Mesenchymal stem cell (in vitro differentiated cells and primary cell): ENCODE results near the gene NOC4L.
"Not testable (repeated sequence)": the region's sequence is repeated elsewhere in the genome, so short reads cannot be mapped to it uniquely, and the experiment has no call there.

ENCODE experiments used
- DNase-seq: peaks from one replicate; pipeline ENCODE4 v3.0.0-alpha.2; 2013
- H2AFZ ChIP-seq: one replicate; pipeline ENCODE4 v1.6.1; 2013; ENCODE audit warnings: low read depth, mild to moderate bottlenecking, control low read depth, inconsistent platforms, low read length, moderate library complexity
- H2AK5ac ChIP-seq: 2 replicates; pipeline ENCODE4 v1.6.1; 2013; ENCODE audit warnings: low read length, moderate library complexity, mild to moderate bottlenecking, inconsistent platforms; ENCODE audit not compliant: severe bottlenecking
- H2BK120ac ChIP-seq: one replicate; pipeline ENCODE4 v1.6.1; 2013; ENCODE audit warnings: low read depth, mild to moderate bottlenecking, inconsistent platforms, low read length, moderate library complexity
- H2BK12ac ChIP-seq, 2 experiments: one replicate each; pipeline ENCODE4 v1.6.1; 2013; ENCODE audit warnings: inconsistent platforms in 2 of 2, low read length in 2 of 2, mild to moderate bottlenecking in 2 of 2, moderate library complexity in 2 of 2, control low read depth in 1 of 2
- H2BK15ac ChIP-seq: one replicate; pipeline ENCODE4 v1.6.1; 2013; ENCODE audit warnings: mild to moderate bottlenecking, low read depth, inconsistent platforms; ENCODE audit not compliant: poor library complexity, severe bottlenecking
- H2BK5ac ChIP-seq: 2 replicates; pipeline ENCODE4 v1.6.1; 2013; ENCODE audit warnings: low read depth, mild to moderate bottlenecking, low read length, control low read depth, inconsistent platforms; ENCODE audit not compliant: poor library complexity, severe bottlenecking
- H3K14ac ChIP-seq, 2 experiments: one replicate each; pipeline ENCODE4 v1.6.1; 2013; ENCODE audit warnings: inconsistent platforms in 2 of 2, low read length in 2 of 2, control low read depth in 1 of 2, mild to moderate bottlenecking in 1 of 2, moderate library complexity in 1 of 2
- H3K18ac ChIP-seq, 2 experiments: one replicate each; pipeline ENCODE4 v1.6.1; 2013; ENCODE audit warnings: inconsistent platforms in 2 of 2, low read length in 2 of 2, control low read depth in 1 of 2, low read depth in 1 of 2, mild to moderate bottlenecking in 1 of 2
- H3K23ac ChIP-seq, 2 experiments: one replicate each; pipeline ENCODE4 v1.6.1; 2013; ENCODE audit warnings: inconsistent platforms in 2 of 2, low read length in 2 of 2, mild to moderate bottlenecking in 2 of 2, moderate library complexity in 2 of 2, control low read depth in 1 of 2
- H3K27ac ChIP-seq: 2 replicates; pipeline ENCODE4 v1.5.1; 2013; ENCODE audit warnings: mild to moderate bottlenecking, moderate library complexity, low read length, control low read depth, inconsistent platforms; ENCODE audit not compliant: poor library complexity, severe bottlenecking
- H3K27me3 ChIP-seq, 2 experiments: 2 replicates each; pipeline versions ENCODE4 v1.6.1 to v1.7.0; 2013; ENCODE audit warnings: low read length in 2 of 2, mild to moderate bottlenecking in 2 of 2, moderate library complexity in 2 of 2, control low read depth in 1 of 2, inconsistent platforms in 1 of 2; ENCODE audit not compliant: control insufficient read depth in 1 of 2, insufficient read depth in 1 of 2
- H3K36me3 ChIP-seq, 2 experiments: 2 replicates each; pipeline versions ENCODE4 v1.6.1 to v1.7.0; 2013; ENCODE audit warnings: low read length in 2 of 2, control low read depth in 1 of 2, inconsistent platforms in 1 of 2, low read depth in 1 of 2, mild to moderate bottlenecking in 1 of 2; ENCODE audit not compliant: insufficient read depth in 2 of 2, control insufficient read depth in 1 of 2
- H3K4ac ChIP-seq, 2 experiments: one replicate each; pipeline ENCODE4 v1.6.1; 2013; ENCODE audit warnings: inconsistent platforms in 2 of 2, low read length in 2 of 2, mild to moderate bottlenecking in 2 of 2, moderate library complexity in 2 of 2, control low read depth in 1 of 2, low read depth in 1 of 2
- H3K4me1 ChIP-seq: 2 replicates; pipeline ENCODE4 v1.6.1; 2013; ENCODE audit warnings: low read depth, low read length, control low read depth; ENCODE audit not compliant: control insufficient read depth, insufficient read depth
- H3K4me2 ChIP-seq: 2 replicates; pipeline ENCODE4 v1.6.1; 2013; ENCODE audit warnings: low read length, mild to moderate bottlenecking, inconsistent platforms; ENCODE audit not compliant: poor library complexity, severe bottlenecking
- H3K4me3 ChIP-seq, 2 experiments: 2 replicates each; pipeline versions ENCODE4 v1.5.1 to v1.7.0; 2013; ENCODE audit warnings: low read length in 2 of 2, mild to moderate bottlenecking in 2 of 2, control low read depth in 1 of 2, low read depth in 1 of 2; ENCODE audit not compliant: insufficient read depth in 1 of 2
- H3K79me1 ChIP-seq: replicated peaks from 2 replicates; pipeline ENCODE4 v1.6.1; 2013; ENCODE audit warnings: mild to moderate bottlenecking, control low read depth, low read length, inconsistent platforms; ENCODE audit not compliant: poor library complexity, severe bottlenecking
- H3K9ac ChIP-seq: 2 replicates; pipeline ENCODE4 v1.7.0; 2013; ENCODE audit warnings: mild to moderate bottlenecking, low read length, moderate library complexity
- H3K9me3 ChIP-seq: 2 replicates; pipeline ENCODE4 v1.7.0; 2013; ENCODE audit warnings: mild to moderate bottlenecking, low read length; ENCODE audit not compliant: control insufficient read depth
- H4K8ac ChIP-seq: one replicate; pipeline ENCODE4 v1.6.1; 2013; ENCODE audit warnings: inconsistent platforms, mild to moderate bottlenecking, low read length, moderate library complexity
- H4K91ac ChIP-seq: one replicate; pipeline ENCODE4 v1.6.1; 2013; ENCODE audit warnings: mild to moderate bottlenecking, low read length, inconsistent platforms
- WGBS: methylation state at CpG from one replicate; pipeline ENCODE4 v1.1.7; 2013; ENCODE audit warnings: mixed read lengths; 5-methylcytosine and 5-hydroxymethylcytosine counted together

Gene NOC4L

GRCh38 chr12:132146772-132147422 is 2.6 kb downstream of the NOC4L start:
- Histone ChIP-seq H3K4ac (no peak overlapping the region), H2BK12ac (no peak overlapping the region), H2AFZ (no peak overlapping the region), H3K9me3 (no peaks in the 10 kb centered on the region), H3K4me2 (no peak overlapping the region), H3K18ac (no peak overlapping the region), H2BK5ac (no peak overlapping the region), H4K91ac (peak overlapping the region; percentile 22), H3K4me3 (no peak overlapping the region), H4K8ac (no peak overlapping the region), H3K27ac (no peak overlapping the region), H2BK15ac (no peak overlapping the region), H3K79me1 (peaks cover 57% of the 10 kb centered on the region), H3K4me1 (peaks cover 31% of the 10 kb centered on the region), H2BK120ac (no peak overlapping the region), H3K14ac (no peak overlapping the region), H2AK5ac (no peak overlapping the region), H3K27me3 (no peaks in the 10 kb centered on the region), H3K36me3 (peaks cover 14 to 52% of the 10 kb centered on the region in 2 experiments), H3K23ac (no peak overlapping the region), H3K9ac (no peak overlapping the region)
- WGBS = 95% methylated on average over 19 of the region's 19 CpGs
- no peak for DNase-seq

- no peak overlapping the region for H3K9ac ChIP-seq
- no peak overlapping the region for H2BK12ac ChIP-seq
- H3K27me3 ChIP-seq = no peaks in the 10 kb centered on the region
- no peak overlapping the region for H2BK5ac ChIP-seq
- H3K4me3 ChIP-seq = no peak overlapping the region
- DNase-seq = no peak
- no peak overlapping the region for H3K4ac ChIP-seq
- H3K36me3 ChIP-seq = peaks cover 8 to 52% of the 10 kb centered on the region in 2 experiments
- H3K9me3 ChIP-seq = no peaks in the 10 kb centered on the region
- WGBS = 96% methylated on average over 38 of the region's 38 CpGs
- no peak overlapping the region for H2BK15ac ChIP-seq
- peak overlapping the region; percentile 22 for H4K91ac ChIP-seq
- H3K27ac ChIP-seq = no peak overlapping the region
- H2AFZ ChIP-seq = no peak overlapping the region
- no peak overlapping the region for H2BK120ac ChIP-seq
- H4K8ac ChIP-seq = no peak overlapping the region
- H3K79me1 ChIP-seq = peaks cover 52% of the 10 kb centered on the region
- peaks cover 24% of the 10 kb centered on the region for H3K4me1 ChIP-seq
- H3K18ac ChIP-seq = no peak overlapping the region
- no peak overlapping the region for H3K14ac ChIP-seq
- H3K4me2 ChIP-seq = no peak overlapping the region
- no peak overlapping the region for H3K23ac ChIP-seq
- H2AK5ac ChIP-seq = no peak overlapping the region
Observed at GRCh38 chr12:132147423-132148367, 3.4 kb downstream of the NOC4L start.

GRCh38 chr12:132148368-132149045 is 4.2 kb downstream of the NOC4L start:
- H3K27me3 ChIP-seq = no peaks in the 10 kb centered on the region
- H3K14ac ChIP-seq = no peak overlapping the region
- WGBS = 97% methylated on average over 12 of the region's 41 CpGs
- no peaks in the 10 kb centered on the region for H3K9me3 ChIP-seq
- no peak overlapping the region for H3K9ac ChIP-seq
- no peak overlapping the region for H4K8ac ChIP-seq
- H3K18ac ChIP-seq = no peak overlapping the region
- no peak overlapping the region for H3K4me2 ChIP-seq
- no peak overlapping the region for H3K27ac ChIP-seq
- peaks cover 8 to 57% of the 10 kb centered on the region in 2 experiments for H3K36me3 ChIP-seq
- no peak overlapping the region for H2BK12ac ChIP-seq
- DNase-seq = no peak
- no peak overlapping the region for H2BK5ac ChIP-seq
- H3K79me1 ChIP-seq = peaks cover 46% of the 10 kb centered on the region
- H3K4me1 ChIP-seq = peaks cover 15% of the 10 kb centered on the region
- no peak overlapping the region for H3K4me3 ChIP-seq
- H3K4ac ChIP-seq = no peak overlapping the region
- no peak overlapping the region for H2AFZ ChIP-seq
- H4K91ac ChIP-seq = no peak overlapping the region
- no peak overlapping the region for H2AK5ac ChIP-seq
- no peak overlapping the region for H3K23ac ChIP-seq
- H2BK15ac ChIP-seq = no peak overlapping the region
- H2BK120ac ChIP-seq = no peak overlapping the region

GRCh38 chr12:132149526-132149925 is 5.3 kb downstream of the NOC4L start:
- not testable (repeated sequence) for H4K91ac ChIP-seq, H4K8ac ChIP-seq, H3K4me2 ChIP-seq, H2AFZ ChIP-seq, DNase-seq, H3K18ac ChIP-seq, H2BK15ac ChIP-seq, H3K23ac ChIP-seq, H3K27ac ChIP-seq, H2AK5ac ChIP-seq, H2BK120ac ChIP-seq, H2BK5ac ChIP-seq, H3K9ac ChIP-seq, H3K4ac ChIP-seq, H3K14ac ChIP-seq, H3K27me3 ChIP-seq, H3K4me3 ChIP-seq, H2BK12ac ChIP-seq, H3K9me3 ChIP-seq
- peaks cover 8 to 57% of the 10 kb centered on the region in 2 experiments for H3K36me3 ChIP-seq
- peaks cover 48% of the 10 kb centered on the region for H3K79me1 ChIP-seq
- peaks cover 19% of the 10 kb centered on the region for H3K4me1 ChIP-seq
- 95% methylated on average over 7 of the region's 32 CpGs for WGBS
